Cardiac septum (tissue), 1 donor: Measurements from ENCODE around the gene PHLDA2. TPM values are rescaled to one million over a fixed set of nuclear protein-coding genes. Genes with fewer than 3 reads are reported as not detected.
A peak's percentile ranks its signal among the peaks of the same experiment; 100 is the strongest.
"Not testable (repeated sequence)": the region's sequence is repeated elsewhere in the genome, so short reads cannot be mapped to it uniquely, and the experiment has no call there.

Experiments used
- DNase-seq: peaks from one replicate; pipeline ENCODE4 v3.0.0-alpha.2; 2020; ENCODE audit warnings: low spot score
- intact Hi-C: fragments of 100-400 bp; cut with DNase I; formaldehyde crosslinking; loops from one replicate; pipeline ENCODE4 v1.14.0; 2022
- total RNA-seq: library from RNA; stranded (reverse); fragmentation: NEBNext Ultra II Directional; extraction: Animal tissue kit (Norgen Biotek cat#: 25700); gene quantifications from one replicate; pipeline ENCODE4 v1.2.1, GENCODE V29; 2021
- donor health status: DM: no; HTN: no; CAD: no.

PHLDA2 gene
- total RNA-seq, 1 donor from 2014 or later, result 2.1 TPM

DNA sequence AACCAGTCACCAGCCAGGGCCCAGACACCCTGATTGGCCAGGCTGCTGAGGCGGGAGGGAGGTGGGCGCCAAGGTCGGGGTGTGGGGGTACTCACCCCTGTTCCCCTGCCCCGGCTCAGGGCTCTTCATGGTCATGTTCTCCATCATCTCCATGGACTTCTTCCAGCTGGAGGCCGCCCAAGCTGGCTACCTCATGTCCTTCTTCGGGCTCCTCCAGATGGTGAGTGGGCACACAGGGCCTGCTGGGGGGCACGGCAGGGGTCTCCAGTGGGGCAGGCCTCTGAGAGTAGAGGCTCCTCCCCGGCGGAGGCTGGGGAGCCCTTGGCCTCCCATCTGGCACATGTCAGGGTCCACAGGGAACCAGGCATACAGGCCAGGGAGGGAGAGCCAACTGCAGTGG is 10.0 kb downstream of the PHLDA2 start:
- intact Hi-C loops, result no loop called here
- DNase-seq, result no peak

DNA sequence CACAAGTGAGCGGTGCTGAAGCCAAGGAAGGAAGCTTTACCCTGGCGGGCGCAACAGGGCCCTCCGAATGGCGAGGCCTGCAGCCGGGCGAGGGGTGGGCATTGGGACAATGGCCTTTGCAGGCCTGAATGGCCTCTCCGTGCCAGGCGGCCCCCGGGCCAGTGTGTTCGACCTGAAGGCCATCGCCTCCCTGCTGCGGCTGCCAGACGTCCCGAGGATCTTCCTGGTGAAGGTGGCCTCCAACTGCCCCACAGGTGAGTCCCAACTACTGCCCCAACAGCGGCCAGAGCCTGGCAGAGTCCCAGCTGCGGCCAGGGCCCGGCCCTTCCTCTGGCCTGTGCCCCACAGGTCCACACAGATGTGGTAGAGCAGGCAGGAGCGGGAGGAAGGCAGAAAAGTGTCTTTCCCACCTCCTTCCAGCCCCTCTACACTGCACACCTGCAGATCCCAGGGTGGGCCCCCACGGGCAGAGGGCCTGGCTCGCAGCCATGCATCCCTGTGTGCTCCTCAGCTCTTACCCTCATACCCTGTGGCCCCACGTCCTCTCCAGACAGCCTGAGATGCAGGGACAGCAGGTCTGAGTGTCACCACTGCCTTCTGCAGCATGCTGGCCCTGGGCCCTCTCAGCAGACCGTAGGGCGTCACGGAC is 11.3 kb downstream of the PHLDA2 start:
- intact Hi-C loops, result no loop called here
- DNase-seq, result no peak

DNA sequence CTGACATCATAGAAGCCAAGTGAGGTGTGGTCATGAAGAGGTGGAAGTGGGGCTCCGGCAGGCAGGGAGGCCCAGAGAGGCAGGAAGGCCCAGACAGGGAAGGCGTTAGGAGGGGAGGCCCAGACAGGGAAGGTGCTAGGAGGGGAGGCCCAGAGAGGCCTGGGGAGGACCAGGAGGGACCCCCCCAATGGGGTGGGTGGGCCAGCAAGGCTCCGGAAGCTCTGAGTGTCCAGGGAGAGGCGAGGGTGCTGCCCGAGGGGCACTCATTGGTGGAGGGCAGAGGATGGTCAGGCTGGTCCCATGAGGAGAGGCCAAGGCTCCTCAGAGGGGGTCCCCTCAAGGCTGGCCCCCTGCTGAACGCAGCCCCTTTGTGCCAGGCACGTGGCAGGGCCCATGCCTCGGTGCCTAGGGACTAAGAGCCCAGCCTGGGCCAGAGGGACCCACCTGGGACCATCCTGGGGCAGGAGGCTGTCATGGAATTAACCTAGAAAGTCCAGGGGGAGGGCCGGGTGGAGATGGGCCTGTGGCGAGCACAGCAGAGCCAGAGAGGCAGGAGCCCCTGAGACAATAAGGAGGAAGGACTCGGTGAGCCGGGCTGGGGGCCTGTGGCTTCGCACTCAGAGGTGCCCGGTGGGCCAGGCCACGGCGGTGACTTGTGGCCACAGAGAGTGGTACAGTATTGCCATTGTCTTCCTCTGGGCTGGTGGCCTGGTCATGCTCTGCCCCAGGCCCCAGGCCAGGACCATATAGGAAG is 12.2 kb downstream of the PHLDA2 start:
- no peak for DNase-seq
- intact Hi-C loops, result no loop called here

DNA sequence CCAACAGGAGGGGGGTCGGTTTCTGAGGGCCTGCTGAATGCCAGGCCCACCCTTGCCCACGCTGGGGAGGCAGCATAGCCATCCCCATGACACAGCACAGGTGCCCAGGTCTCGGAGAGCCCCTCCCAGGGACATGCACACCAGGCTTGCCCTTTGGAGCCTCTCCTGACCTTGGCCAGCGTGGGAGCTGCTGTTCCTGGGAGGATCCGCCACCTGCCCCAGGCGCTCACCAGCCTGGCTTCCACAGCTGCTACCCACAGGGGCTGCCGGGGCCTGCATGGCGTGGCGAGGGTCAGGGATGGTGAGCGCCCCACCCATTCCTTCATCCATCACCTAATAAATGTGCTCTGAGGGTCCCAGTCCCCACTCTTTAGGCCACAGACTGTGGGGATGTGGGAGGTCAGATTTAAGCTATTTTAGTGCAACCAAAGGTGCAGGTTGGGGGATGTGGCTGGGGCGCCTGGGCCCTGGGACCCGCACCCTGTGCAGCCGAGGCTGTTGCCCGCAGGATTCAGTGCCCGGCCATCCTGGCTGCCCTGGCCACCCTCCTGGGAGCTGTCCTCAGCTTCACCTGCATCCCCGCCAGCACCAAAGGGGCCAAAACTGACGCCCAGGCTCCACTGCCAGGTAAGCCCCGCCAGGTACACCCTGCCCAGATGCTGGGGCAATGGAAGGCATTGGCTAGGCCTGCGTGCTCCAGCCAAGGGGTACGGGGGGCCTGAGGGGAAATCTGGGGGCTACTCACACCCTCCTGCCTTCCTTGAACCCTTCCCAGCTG is 12.9 kb downstream of the PHLDA2 start:
- no peak for DNase-seq
- intact Hi-C loops, result no loop called here

DNA sequence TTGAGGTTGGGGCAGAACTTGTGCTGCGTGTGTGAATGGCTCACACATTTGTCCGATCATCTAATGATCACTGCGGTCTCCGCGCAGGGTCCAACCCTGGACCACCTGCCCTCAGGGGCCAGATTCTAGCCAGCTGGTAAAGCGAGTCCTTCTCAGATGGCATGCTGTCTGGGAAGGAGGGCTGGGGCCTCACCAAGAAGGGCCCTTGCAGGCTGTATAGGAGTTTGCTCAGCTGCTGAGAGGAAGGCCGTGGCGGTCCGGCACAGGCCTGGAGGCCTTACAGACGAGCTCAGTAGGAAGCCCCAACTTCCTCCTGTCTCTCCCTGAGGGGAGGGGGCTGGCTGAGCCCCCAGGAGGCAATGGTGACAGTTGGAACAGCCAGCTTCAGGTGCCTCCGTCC is 13.7 kb downstream of the PHLDA2 start:
- intact Hi-C loops, result no loop called here

DNA sequence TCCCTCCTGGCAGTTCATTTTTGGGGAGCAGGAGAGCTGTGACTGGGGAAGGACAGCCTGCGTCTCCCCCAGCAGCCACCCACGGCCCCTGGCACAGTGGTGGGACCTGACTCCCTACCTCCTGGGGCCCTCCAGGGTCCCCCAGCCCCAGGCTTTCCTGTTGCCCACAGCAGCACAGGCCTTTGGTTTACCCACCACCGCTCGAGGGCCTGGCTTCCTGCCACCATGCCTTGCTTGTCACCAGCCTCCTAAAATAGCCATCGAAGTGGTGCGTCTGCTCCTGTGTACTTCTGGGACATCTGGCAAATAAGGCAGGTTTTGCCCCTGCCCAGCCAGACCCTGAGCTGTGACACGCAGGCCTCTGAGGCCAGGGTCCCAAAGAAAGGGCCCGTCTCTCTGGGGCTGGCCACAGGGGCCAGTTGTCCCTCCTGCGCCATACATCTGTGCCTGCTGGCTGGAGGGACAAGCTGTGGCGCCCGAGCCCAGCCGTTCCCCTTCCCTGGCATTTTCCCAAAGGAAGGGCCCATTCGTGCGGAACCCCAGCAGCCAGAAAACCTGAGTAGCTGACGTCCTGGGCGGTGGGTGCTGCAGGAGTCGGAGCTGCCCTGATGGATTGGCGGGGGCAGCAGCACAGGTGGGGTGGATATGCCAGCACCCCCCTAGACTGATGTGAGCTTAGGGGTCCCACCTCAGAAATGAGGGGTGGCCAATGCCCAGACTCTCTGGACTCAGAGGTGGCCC is 14.6 kb downstream of the PHLDA2 start:
- intact Hi-C loops, result no loop called here

More for the DNA sequence above, 13.7 kb downstream of the PHLDA2 start:
- no peak for DNase-seq

DNA sequence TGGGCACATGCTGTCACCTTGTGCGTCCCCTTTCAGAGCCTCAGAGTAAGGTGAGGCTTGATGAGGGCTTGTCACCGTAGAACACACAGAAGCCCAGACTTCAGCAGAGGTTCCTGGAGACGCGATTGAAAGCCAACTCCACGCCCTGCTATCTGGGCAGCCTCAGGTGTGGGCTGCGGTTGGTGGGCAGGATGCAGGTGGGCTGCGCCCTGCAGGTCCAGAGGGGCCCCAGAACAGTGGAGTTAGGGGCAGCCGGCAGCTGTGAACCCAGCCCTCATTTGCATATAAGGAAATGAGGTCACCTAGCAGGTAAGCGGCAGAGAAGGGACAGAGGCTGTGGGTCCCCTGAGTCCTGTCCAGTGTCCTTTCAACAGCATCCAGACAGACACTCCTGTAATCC is 15.4 kb downstream of the PHLDA2 start:
- intact Hi-C loops, result no loop called here
- DNase-seq, result no peak

More for the DNA sequence above, 14.6 kb downstream of the PHLDA2 start:
- DNase-seq, result peak; percentile 91

DNA sequence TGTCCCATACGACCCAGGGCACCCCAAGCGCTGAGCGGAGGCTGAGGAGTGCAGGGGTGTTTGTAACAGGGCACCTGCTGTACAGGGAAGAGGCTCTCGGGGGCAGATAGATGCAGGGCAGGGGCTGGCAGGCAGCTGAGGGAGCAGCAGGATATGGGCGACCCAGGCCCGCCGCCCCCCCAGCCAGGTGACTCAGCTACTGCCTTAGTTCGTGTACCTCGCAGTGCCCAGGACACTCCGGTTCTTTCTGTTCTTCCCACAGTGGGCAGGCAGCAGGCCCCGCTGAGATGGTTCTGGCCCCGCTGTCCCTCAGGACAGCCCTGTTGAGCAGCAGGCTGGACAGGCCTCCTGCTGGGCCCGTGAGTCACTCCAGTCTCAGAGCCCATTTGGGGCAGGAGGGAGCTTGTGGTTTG is 16.2 kb downstream of the PHLDA2 start:
- no peak for DNase-seq
- intact Hi-C loops, result no loop called here

DNA sequence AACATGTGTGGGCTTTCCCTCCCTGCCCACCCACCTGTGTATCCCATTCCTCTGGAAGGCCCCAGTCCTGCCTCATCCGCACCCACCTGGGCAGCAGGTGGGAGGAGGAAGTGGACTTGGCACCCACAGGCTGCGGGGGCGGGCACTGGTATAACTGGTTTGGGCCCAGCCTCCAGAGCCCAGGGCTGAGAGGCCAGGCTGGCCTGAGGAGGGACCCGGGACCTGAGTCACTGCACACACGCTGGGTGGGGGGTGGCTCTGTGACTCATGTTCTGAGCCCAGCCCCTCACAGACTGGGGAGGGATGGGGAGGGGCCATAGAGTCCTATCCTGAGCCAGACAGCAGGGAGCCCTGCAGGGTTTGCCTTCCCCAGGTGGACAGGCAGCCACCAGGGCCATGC is 16.7 kb downstream of the PHLDA2 start:
- intact Hi-C loops, result no loop called here
- DNase-seq, result no peak

DNA sequence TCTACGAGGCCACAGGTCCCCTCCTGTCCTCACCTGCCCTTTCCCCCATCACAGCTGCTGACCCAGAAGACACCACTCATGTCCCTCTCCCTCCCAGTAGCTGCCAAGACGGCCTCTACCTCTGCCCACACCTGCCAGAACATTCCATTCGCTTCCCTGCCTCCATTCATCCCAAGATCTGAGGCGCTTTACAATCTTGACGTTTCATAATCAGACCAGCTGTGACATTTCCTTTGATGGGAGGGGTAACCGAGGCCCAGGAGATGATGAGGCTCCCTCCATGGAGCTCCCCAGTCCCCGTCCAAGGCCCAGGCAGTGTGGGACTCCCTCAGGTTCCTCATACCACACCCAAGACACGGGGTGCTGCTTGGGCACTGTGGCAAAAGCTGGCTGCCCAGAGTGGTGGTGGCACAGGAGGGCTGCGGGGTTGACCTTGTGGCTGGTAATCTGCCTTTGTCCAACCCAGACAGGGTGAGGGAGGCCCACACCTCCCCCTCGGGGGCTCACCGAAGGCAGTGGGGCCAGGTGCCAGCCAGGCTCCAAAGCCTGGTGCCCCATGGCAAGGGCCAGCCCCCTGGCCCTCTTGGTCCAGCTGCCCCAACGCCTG is 17.3 kb downstream of the PHLDA2 start:
- intact Hi-C loops, result no loop called here
- no peak for DNase-seq

DNA sequence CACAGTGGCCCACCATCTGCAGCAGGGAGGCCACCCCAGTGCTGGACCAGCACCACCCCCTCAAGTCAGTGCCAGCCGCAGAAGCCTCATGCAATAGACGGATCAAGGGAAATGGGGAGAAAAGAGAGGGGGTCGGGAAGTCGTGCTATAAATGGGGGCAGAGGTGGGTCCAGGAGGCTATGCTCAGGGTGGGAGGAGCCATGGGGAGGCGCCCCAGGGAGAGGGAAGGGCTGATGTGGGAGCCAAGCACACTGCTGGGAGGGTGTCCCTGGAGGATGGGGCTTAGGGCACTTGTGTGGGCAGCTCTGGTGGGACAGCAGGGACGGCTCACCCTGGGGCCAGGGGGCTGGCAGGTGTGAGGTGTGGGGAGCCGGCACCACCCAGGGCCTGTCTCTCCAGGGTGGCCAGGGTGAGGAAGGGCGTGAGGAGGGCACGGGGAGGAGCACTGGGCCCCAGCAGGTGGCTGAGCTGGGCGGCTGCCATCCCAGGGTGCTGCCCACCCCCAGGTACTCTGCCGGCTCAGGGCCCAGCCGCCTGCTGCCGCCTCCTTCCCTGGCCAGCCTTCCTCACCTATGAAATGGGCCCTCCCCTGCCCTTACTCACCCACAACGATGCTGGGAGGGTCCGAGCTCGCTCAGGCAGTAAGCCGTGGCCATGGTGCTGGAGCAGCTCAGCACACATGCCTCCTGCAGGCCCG is 18.0 kb downstream of the PHLDA2 start:
- intact Hi-C loops, result no loop called here
- no peak for DNase-seq

DNA sequence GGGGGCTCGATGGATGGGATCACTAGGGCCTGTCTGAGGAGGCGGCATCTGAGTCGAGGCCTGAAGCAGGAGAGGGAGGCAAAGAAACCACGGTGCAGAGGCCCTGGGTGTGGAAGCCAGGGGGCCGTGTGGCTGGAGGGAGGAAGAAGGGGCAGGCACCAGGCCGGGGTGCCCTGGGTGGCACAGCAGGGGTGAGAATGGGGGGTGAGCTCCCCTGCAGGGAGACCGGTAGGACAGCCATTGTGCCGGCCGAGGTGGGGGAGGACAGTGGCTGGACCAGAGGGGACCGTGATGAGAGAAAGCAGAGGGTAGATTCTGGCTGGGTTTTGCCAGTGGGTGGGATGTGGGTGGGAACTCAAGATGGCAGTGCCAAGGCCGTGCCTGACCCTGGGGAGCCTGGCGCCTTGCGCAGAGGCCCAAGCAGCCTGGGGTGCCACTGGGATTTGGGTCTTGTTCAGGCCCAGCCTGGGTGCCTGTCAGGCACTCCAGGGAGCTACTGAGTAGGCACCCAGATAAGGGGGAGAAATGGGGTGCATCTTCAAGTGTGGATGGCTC is 18.7 kb downstream of the PHLDA2 start:
- intact Hi-C loops, result no loop called here
- no peak for DNase-seq

DNA sequence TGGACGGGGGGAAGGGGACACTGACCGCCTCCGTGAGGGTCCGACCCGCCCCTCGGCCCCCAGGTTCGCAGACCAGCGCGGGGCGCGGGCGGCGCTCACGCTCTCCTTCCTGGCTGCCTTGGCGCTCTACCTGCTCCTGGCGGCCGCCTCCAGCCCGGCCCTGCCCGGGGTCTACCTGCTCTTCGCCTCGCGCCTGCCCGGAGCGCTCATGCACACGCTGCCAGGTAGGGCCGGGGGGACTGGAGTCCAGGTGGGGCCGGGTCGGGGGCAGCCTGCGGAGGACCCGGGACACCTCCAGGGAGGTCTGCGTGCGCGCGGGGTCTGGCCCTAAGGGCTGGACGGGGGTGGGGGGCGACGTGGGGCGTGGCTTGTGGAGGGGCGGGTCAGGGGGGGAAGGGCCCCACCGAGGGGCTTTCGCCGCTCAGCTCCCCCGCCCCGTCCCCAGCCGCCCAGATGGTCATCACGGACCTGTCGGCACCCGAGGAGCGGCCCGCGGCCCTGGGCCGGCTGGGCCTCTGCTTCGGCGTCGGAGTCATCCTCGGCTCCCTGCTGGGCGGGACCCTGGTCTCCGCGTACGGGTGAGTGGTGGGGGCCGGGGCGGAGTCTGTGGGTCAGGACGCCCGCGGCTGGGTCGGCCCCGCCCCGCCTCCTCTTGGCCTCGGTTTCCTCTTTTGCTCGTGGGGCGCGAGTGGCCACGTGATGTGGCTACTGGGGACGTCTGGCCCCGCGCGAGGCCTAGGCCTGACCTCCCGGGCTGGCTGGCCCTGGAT is 19.9 kb downstream of the PHLDA2 start:
- no peak for DNase-seq
- intact Hi-C loops, result no loop called here

DNA sequence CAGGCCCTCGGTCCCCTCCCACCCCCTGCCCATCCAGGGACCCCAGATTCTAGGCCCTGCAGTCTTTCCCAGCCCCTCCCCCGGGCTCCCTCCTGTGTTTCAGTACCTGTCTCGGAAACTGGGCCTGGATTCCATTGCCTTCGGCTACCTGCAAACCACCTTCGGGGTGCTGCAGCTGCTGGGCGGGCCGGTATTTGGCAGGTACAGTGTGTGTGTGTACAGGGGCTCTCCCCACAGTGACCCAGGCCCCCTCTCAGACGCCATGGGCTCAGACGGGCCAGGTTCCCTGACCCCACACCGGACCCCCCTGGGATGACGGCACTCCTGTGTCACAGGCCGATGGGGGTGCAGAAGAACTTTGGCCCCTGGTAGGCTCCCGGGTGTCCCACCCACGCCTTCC is 21.1 kb downstream of the PHLDA2 start:
- intact Hi-C loops, result no loop called here
- no peak for DNase-seq

DNA sequence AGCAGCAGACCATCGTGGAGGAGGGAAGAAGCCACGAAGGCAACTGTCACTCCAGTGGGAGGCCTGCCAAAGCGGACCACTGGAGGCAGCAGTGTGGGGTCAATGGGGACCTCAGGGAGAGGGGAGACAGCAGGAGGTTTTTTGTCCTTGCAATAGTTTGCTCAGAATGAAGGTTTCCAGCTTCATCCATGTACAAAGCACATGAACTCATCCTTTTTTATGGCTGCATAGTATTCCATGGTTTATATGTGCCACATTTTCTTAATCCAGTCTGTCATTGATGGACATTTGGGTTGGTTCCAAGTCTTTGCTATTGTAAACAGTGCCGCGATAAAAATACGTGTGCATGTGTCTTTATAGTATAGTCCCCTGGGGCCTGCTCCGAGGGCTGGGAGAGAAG is 23.9 kb downstream of the PHLDA2 start:
- DNase-seq, intact Hi-C loops: not testable (repeated sequence)

DNA sequence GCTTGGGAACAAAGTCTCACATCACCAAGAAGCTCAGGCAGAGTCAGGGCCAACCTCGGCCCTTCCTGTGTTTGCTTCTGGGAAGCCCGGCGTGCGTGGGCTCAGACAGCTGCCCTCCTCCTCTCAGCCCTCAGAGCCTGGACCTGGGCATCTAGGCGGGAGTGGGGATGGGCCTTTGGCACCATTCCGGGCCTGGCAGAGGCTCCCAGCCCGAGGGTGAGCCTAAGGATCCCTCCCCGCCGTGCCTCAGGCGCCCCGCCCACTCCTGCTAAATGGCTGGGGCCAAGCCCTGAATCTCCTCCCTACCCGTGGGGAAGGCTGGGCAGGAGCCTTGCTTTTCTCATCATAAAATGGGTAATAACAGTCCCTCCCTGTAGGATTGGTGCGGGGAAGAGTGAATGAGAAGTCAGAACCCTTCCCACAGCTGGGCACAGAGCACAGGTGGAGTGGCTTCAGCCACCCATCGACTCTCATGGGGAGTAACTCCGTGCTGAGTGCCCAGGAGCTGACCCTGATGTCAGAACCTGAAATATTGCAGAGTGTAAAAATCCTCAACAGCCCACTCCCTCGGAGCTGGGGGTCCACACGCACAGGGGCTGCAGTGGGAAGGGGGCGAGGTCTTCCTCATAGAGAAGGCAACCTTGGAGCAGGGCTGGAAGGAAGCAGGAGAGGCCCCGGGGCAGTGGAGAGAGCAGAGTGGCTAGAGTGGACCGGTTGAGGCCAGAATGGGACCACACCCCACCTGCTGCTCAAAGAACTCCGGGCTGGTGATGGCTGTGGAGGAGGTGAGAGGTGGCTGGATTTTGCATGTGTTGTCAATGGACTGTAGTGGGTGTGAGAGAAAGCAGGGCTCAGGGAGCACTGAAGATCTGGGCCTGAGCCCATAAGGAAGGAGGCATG is 24.8 kb downstream of the PHLDA2 start:
- DNase-seq, result no peak
- intact Hi-C loops, result no loop called here

DNA sequence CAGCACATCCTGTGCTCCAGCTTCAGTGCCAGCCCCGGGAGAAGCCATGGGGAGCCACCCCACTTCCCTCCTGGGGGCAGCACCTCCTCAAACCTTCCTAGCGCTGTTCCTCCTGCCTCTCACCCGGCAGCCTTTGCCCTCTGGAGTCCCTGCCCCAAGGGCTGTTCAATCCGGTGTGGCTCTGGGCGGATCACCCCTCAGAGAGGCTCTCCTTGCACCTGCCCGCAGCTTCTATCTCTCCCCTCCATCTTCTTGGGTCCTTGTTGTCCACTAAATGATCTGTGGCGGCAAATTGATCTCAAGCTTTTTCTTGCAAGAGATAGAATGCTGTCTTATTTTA is 25.6 kb downstream of the PHLDA2 start:
- DNase-seq, result no peak
- intact Hi-C loops, result no loop called here
